Esophagus (tissue), 2 donors: Measurements from ENCODE around the gene HSF4. TPM values are rescaled to one million over a fixed set of nuclear protein-coding genes. Genes with fewer than 3 reads are reported as not detected.

Experiments
- H3K27ac ChIP-seq, 2 donors: one replicate each; pipeline ENCODE4 v1.5.1; 2013; ENCODE audit warnings: low read depth in 2 of 2, mild to moderate bottlenecking in 2 of 2, inconsistent platforms in 1 of 2, low read length in 1 of 2, moderate library complexity in 1 of 2
- H3K27me3 ChIP-seq, 2 donors: one replicate each; pipeline ENCODE4 v1.6.1; 2013; ENCODE audit warnings: low read length in 2 of 2, control low read depth in 1 of 2, mild to moderate bottlenecking in 1 of 2; ENCODE audit not compliant: insufficient read depth in 2 of 2, control insufficient read depth in 1 of 2
- H3K36me3 ChIP-seq, 2 donors: one replicate each; pipeline ENCODE4 v1.6.1; 2013; ENCODE audit warnings: low read length in 1 of 2; ENCODE audit not compliant: control insufficient read depth in 2 of 2, insufficient read depth in 2 of 2
- H3K4me1 ChIP-seq, 2 donors: one replicate each; pipeline ENCODE4 v1.6.1; 2013; ENCODE audit warnings: low read length in 1 of 2; ENCODE audit not compliant: control insufficient read depth in 2 of 2, insufficient read depth in 2 of 2
- H3K4me3 ChIP-seq, 2 donors: one replicate each; pipeline ENCODE4 v1.5.1; 2013; ENCODE audit warnings: low read length in 2 of 2, mild to moderate bottlenecking in 2 of 2, low read depth in 1 of 2, moderate library complexity in 1 of 2
- H3K9me3 ChIP-seq, 2 donors: one replicate each; pipeline ENCODE4 v1.6.1; 2013; ENCODE audit warnings: mild to moderate bottlenecking in 2 of 2, low read depth in 1 of 2, low read length in 1 of 2, moderate library complexity in 1 of 2; ENCODE audit not compliant: control insufficient read depth in 2 of 2, insufficient read depth in 1 of 2
- WGBS, 2 donors: extraction: QIAGEN DNeasy Blood & Tissue Kit; methylation state at CpG; one replicate each; pipeline ENCODE4 v1.1.7; 2013; 5-methylcytosine and 5-hydroxymethylcytosine counted together
- polyA plus RNA-seq, 2 donors: library from polyadenylated mRNA; stranded (reverse); fragments of 200-250 nt; gene quantifications; one replicate each; pipeline ENCODE4 v1.2.3, GENCODE V29; 2013
- donor health status: healthy with polysubstance abuse.
- donor health status: Bipolar disorder and iron deficiency.

The HSF4 gene
- polyA plus RNA-seq, 2 donors: 22.9 to 80.4 TPM

- H3K36me3 ChIP-seq: peaks cover 0 to 3% of the 10 kb centered on the region in 2 donors
- H3K27ac ChIP-seq: peak overlapping the region in 1 of 2 donors; percentile 73
- WGBS, 2 donors: 38 to 47% methylated on average over 78 to 85 of the region's 85 CpGs
- peaks cover 12 to 32% of the 10 kb centered on the region in 2 donors for H3K4me1 ChIP-seq
- no peaks in the 10 kb centered on the region for H3K27me3 ChIP-seq
- H3K9me3 ChIP-seq: no peaks in the 10 kb centered on the region
- peak overlapping the region in 1 of 2 donors; percentile 33 for H3K4me3 ChIP-seq
These were observed 855 bp downstream of the HSF4 start for GRCh38 chr16:67165121-67166078.

GRCh38 chr16:67166110-67166547 is 1.6 kb downstream of the HSF4 start:
- Histone ChIP-seq H3K9me3 (no peaks in the 10 kb centered on the region), H3K27ac (no peak overlapping the region), H3K4me3 (no peak overlapping the region), H3K4me1 (peaks cover 12 to 34% of the 10 kb centered on the region in 2 donors), H3K27me3 (no peaks in the 10 kb centered on the region), H3K36me3 (peaks cover 0 to 3% of the 10 kb centered on the region in 2 donors)
- 45 to 62% methylated on average over 13 to 18 of the region's 18 CpGs for WGBS, 2 donors

- Histone ChIP-seq H3K4me3 (no peak overlapping the region), H3K27me3 (no peaks in the 10 kb centered on the region), H3K27ac (no peak overlapping the region), H3K4me1 (peaks cover 12 to 34% of the 10 kb centered on the region in 2 donors), H3K36me3 (peaks cover 0 to 3% of the 10 kb centered on the region in 2 donors), H3K9me3 (no peaks in the 10 kb centered on the region)
- 76 to 81% methylated on average over 5 of the region's 5 CpGs for WGBS, 2 donors
These were observed 2.1 kb downstream of the HSF4 start for GRCh38 chr16:67166598-67167168.

- WGBS, 2 donors: 91 to 96% methylated on average over 7 of the region's 7 CpGs
- Histone ChIP-seq H3K27me3 (no peaks in the 10 kb centered on the region), H3K36me3 (peaks cover 0 to 3% of the 10 kb centered on the region in 2 donors), H3K4me1 (peaks cover 12 to 32% of the 10 kb centered on the region in 2 donors), H3K27ac (no peak overlapping the region), H3K4me3 (no peak overlapping the region), H3K9me3 (no peaks in the 10 kb centered on the region)
These were observed 3.0 kb downstream of the HSF4 start for GRCh38 chr16:67167588-67167987.

GRCh38 chr16:67169011-67169451 is 4.5 kb downstream of the HSF4 start:
- H3K36me3 ChIP-seq: peaks cover 0 to 3% of the 10 kb centered on the region in 2 donors
- 64 to 66% methylated on average over 9 of the region's 9 CpGs for WGBS, 2 donors
- H3K4me3 ChIP-seq: no peak overlapping the region
- no peaks in the 10 kb centered on the region for H3K9me3 ChIP-seq
- peaks cover 7 to 24% of the 10 kb centered on the region in 2 donors for H3K4me1 ChIP-seq
- H3K27me3 ChIP-seq: no peaks in the 10 kb centered on the region
- peak overlapping the region in 1 of 2 donors; percentile 92 for H3K27ac ChIP-seq

- Histone ChIP-seq H3K9me3 (no peaks in the 10 kb centered on the region), H3K27ac (peak overlapping the region; percentile 92), H3K36me3 (peaks cover 0 to 3% of the 10 kb centered on the region in 2 donors), H3K4me1 (peaks cover 6 to 21% of the 10 kb centered on the region in 2 donors), H3K27me3 (no peaks in the 10 kb centered on the region), H3K4me3 (peak overlapping the region; percentile 36 to 43)
- 11% methylated on average over 24 of the region's 24 CpGs for WGBS, 2 donors
These were observed 5.2 kb downstream of the HSF4 start for GRCh38 chr16:67169642-67170167.

- H3K27ac ChIP-seq: peak within 1 kb of the TSS; percentile 92 to 95
- peaks cover 9 to 23% of the 10 kb centered on the region in 2 donors for H3K4me1 ChIP-seq
- peak within 1 kb of the TSS; percentile 36 to 43 for H3K4me3 ChIP-seq
- peaks cover 0 to 3% of the 10 kb centered on the region in 2 donors for H3K36me3 ChIP-seq
- WGBS, 2 donors: 1 to 3% methylated on average over 29 to 50 of the region's 50 CpGs
- no peaks in the 10 kb centered on the region for H3K27me3 ChIP-seq
- no peaks in the 10 kb centered on the region for H3K9me3 ChIP-seq
These were observed 5.8 kb downstream of the HSF4 start, which contains the start of gene NOL3 for GRCh38 chr16:67170168-67170948. NOL3 (plus strand) TSS chr16:67170538.

- Histone ChIP-seq H3K36me3 (peaks cover 2 to 3% of the 10 kb centered on the region in 2 donors), H3K9me3 (no peaks in the 10 kb centered on the region), H3K27me3 (no peaks in the 10 kb centered on the region), H3K4me1 (peaks cover 9 to 26% of the 10 kb centered on the region in 2 donors), H3K27ac (peak overlapping the region; percentile 92 to 95), H3K4me3 (peak overlapping the region; percentile 36 to 40)
- 29 to 40% methylated on average over 14 of the region's 14 CpGs for WGBS, 2 donors
These were observed 6.6 kb downstream of the HSF4 start for GRCh38 chr16:67170949-67171649.
